ENCODE results near the gene AP1G1. TPM values are rescaled to one million over a fixed set of nuclear protein-coding genes. Genes with fewer than 3 reads are reported as not detected.

The AP1G1 gene
- total RNA-seq, 1 experiment from 2014 or later, result 63.8 TPM

- BruUV-seq (replicated peaks), result no TSS peak
- in situ Hi-C loops (cut with HindIII; ENCODE audit: low pct_unique_long_range_greater_than_20kb, low sequenced_read_pairs), result no loop called here
- ATAC-seq, result no peak
- POLR2A ChIA-PET, result no interaction called here
- DNase-seq (ENCODE audit: low read depth, low spot score), result no peak
- no peak overlapping the region for H3K4me3 ChIP-seq (ENCODE audit: low read depth in 2 of 2, low read length in 2 of 2)
- peaks cover 21% of the 10 kb centered on the region for H3K36me3 ChIP-seq (ENCODE audit: control insufficient read depth, insufficient read depth, low read length)
- H3K27me3 ChIP-seq (ENCODE audit: control insufficient read depth, insufficient read depth, low read length), result no peaks in the 10 kb centered on the region
- H3K4me1 ChIP-seq (ENCODE audit: control insufficient read depth, insufficient read depth, low read length), result no peaks in the 10 kb centered on the region
- H3K27ac ChIP-seq (ENCODE audit: low read length), result no peak overlapping the region
- CTCF ChIA-PET, result no interaction called here
- H3K9me3 ChIP-seq (ENCODE audit: control insufficient read depth, insufficient read depth, low read depth, low read length), result no peaks in the 10 kb centered on the region
- intact Hi-C loops (cut with micrococcal nuclease; ENCODE audit: unreplicated experiment), result no loop called here
- TF ChIP-seq POLR2AphosphoS5 (IDR thresholded peaks at IDR 0.05; ENCODE audit: low read depth, low read length), result no peak
- peak; percentile 71; the same call in 1 of the 2 replicates for TF ChIP-seq CTCF (IDR thresholded peaks at IDR 0.05)
- no peak for TF ChIP-seq REST (IDR thresholded peaks at IDR 0.05; ENCODE audit: insufficient read depth in 1 of 2, low read depth in 2 of 2, low read length in 1 of 2)
- TF ChIP-seq TCF7L2 (IDR thresholded peaks at IDR 0.05; ENCODE audit: low read depth, low read length), result no peak
- no peak for TF ChIP-seq SIN3A (IDR thresholded peaks at IDR 0.05; ENCODE audit: borderline replicate concordance, insufficient read depth, low read depth, low read length)
Measured at GRCh38 chr16:71746442-71747046, 62.1 kb downstream of the AP1G1 start.

- no peak overlapping the region for H3K27ac ChIP-seq (ENCODE audit: low read length)
- TF ChIP-seq REST (IDR thresholded peaks at IDR 0.05; ENCODE audit: insufficient read depth in 1 of 2, low read depth in 2 of 2, low read length in 1 of 2), result no peak
- no peak for TF ChIP-seq SIN3A (IDR thresholded peaks at IDR 0.05; ENCODE audit: borderline replicate concordance, insufficient read depth, low read depth, low read length)
- TF ChIP-seq TCF7L2 (IDR thresholded peaks at IDR 0.05; ENCODE audit: low read depth, low read length), result no peak
- TF ChIP-seq POLR2AphosphoS5 (IDR thresholded peaks at IDR 0.05; ENCODE audit: low read depth, low read length), result no peak
- TF ChIP-seq CTCF (IDR thresholded peaks at IDR 0.05), result no peak
- CTCF ChIA-PET, result no interaction called here
- no peaks in the 10 kb centered on the region for H3K27me3 ChIP-seq (ENCODE audit: control insufficient read depth, insufficient read depth, low read length)
- POLR2A ChIA-PET, result no interaction called here
- no TSS peak for BruUV-seq (replicated peaks)
- no peaks in the 10 kb centered on the region for H3K9me3 ChIP-seq (ENCODE audit: control insufficient read depth, insufficient read depth, low read depth, low read length)
- DNase-seq (ENCODE audit: low read depth, low spot score) (no peak), ATAC-seq (no peak)
- intact Hi-C loops (cut with micrococcal nuclease; ENCODE audit: unreplicated experiment) (no loop called here), in situ Hi-C loops (cut with HindIII; ENCODE audit: low pct_unique_long_range_greater_than_20kb, low sequenced_read_pairs) (no loop called here)
- no peaks in the 10 kb centered on the region for H3K4me1 ChIP-seq (ENCODE audit: control insufficient read depth, insufficient read depth, low read length)
- peaks cover 17% of the 10 kb centered on the region for H3K36me3 ChIP-seq (ENCODE audit: control insufficient read depth, insufficient read depth, low read length)
- H3K4me3 ChIP-seq (ENCODE audit: low read depth in 2 of 2, low read length in 2 of 2), result no peak overlapping the region
Measured at GRCh38 chr16:71738855-71739254, 69.8 kb downstream of the AP1G1 start.
